TTC549 (cell line): Measurements from ENCODE around the gene SHQ1.

Experiments
- FAIRE-seq: peaks from 2 replicates; lab custom pipeline; 2012; peaks lifted over from hg19 to GRCh38; lab: Jason Lieb, UNC

The SHQ1 gene

GRCh38 chr3:72847282-72847681 lies 963 bp downstream of the SHQ1 start:
- no peak for FAIRE-seq

- no peak for FAIRE-seq
Measured at GRCh38 chr3:72846166-72846565, 2.1 kb downstream of the SHQ1 start.

GRCh38 chr3:72844436-72844993 lies 3.7 kb downstream of the SHQ1 start:
- FAIRE-seq, result no peak

- no peak for FAIRE-seq
Measured at GRCh38 chr3:72839057-72839456, 9.2 kb downstream of the SHQ1 start.

- FAIRE-seq, result no peak
Measured at GRCh38 chr3:72836923-72837322, 11.3 kb downstream of the SHQ1 start.

GRCh38 chr3:72836416-72836815 lies 11.8 kb downstream of the SHQ1 start:
- FAIRE-seq, result no peak

- FAIRE-seq, result no peak
Measured at GRCh38 chr3:72830452-72831223, 17.6 kb downstream of the SHQ1 start.

GRCh38 chr3:72829701-72830100 lies 18.5 kb downstream of the SHQ1 start:
- FAIRE-seq, result no peak

- no peak for FAIRE-seq
Measured at GRCh38 chr3:72821161-72821781, 27.0 kb downstream of the SHQ1 start.

GRCh38 chr3:72820415-72820814 lies 27.8 kb downstream of the SHQ1 start:
- FAIRE-seq, result no peak

- no peak for FAIRE-seq
Measured at GRCh38 chr3:72818905-72819304, 29.3 kb downstream of the SHQ1 start.

- FAIRE-seq, result no peak
Measured at GRCh38 chr3:72818092-72818773, 30.0 kb downstream of the SHQ1 start.

GRCh38 chr3:72816862-72817355 lies 31.3 kb downstream of the SHQ1 start:
- no peak for FAIRE-seq

- no peak for FAIRE-seq
Measured at GRCh38 chr3:72814308-72814707, 33.9 kb downstream of the SHQ1 start.

- no peak for FAIRE-seq
Measured at GRCh38 chr3:72812201-72812600, 36.0 kb downstream of the SHQ1 start.

- no peak for FAIRE-seq
Measured at GRCh38 chr3:72811571-72811970, 36.7 kb downstream of the SHQ1 start.

- no peak for FAIRE-seq
Measured at GRCh38 chr3:72810659-72811434, 37.4 kb downstream of the SHQ1 start.

- no peak for FAIRE-seq
Measured at GRCh38 chr3:72810063-72810462, 38.2 kb downstream of the SHQ1 start.

- FAIRE-seq, result no peak
Measured at GRCh38 chr3:72804361-72804760, 43.9 kb downstream of the SHQ1 start.

- FAIRE-seq, result no peak
Measured at GRCh38 chr3:72803573-72803972, 44.7 kb downstream of the SHQ1 start.

GRCh38 chr3:72802001-72802400 lies 46.2 kb downstream of the SHQ1 start:
- no peak for FAIRE-seq

GRCh38 chr3:72800869-72801268 lies 47.4 kb downstream of the SHQ1 start:
- no peak for FAIRE-seq
